Calu3 (cell line): ENCODE results near the gene PWP2. TPM values are rescaled to one million over a fixed set of nuclear protein-coding genes. Genes with fewer than 3 reads are reported as not detected.
A peak's percentile ranks its signal among the peaks of the same experiment; 100 is the strongest.
"Not testable (repeated sequence)": the region's sequence is repeated elsewhere in the genome, so short reads cannot be mapped to it uniquely, and the experiment has no call there.

Experiments
- BruUV-seq: library from RNA; stranded (reverse); fragments of 400-500 nt; replicated peaks from 2 replicates; lab custom pipeline; 2021; lab: Mats Ljungman, UMichigan
- CTCF ChIA-PET: fragments of 300-600 bp; sonication (Branson Sonifier 250); formaldehyde crosslinking; loops from one replicate; lab custom pipeline; 2022; ENCODE audit warnings: antibody characterized with exemption; lab: Charles Lee
- DNase-seq: peaks from one replicate; pipeline ENCODE4 v3.0.0; 2022
- H3K27ac Mint-ChIP-seq: one replicate; pipeline ENCODE4 v1.8.0; 2022; ENCODE audit warnings: mixed read lengths; ENCODE audit not compliant: unreplicated experiment
- H3K27me3 Mint-ChIP-seq: one replicate; pipeline ENCODE4 v1.8.0; 2022; ENCODE audit warnings: mixed read lengths; ENCODE audit not compliant: unreplicated experiment
- H3K36me3 Mint-ChIP-seq: one replicate; pipeline ENCODE4 v1.8.0; 2022; ENCODE audit warnings: mild to moderate bottlenecking, moderate library complexity, mixed read lengths; ENCODE audit not compliant: insufficient read depth, unreplicated experiment
- H3K4me1 Mint-ChIP-seq: one replicate; pipeline ENCODE4 v1.8.0; 2022; ENCODE audit warnings: mild to moderate bottlenecking, low read depth, mixed read lengths; ENCODE audit not compliant: unreplicated experiment
- H3K4me3 Mint-ChIP-seq: one replicate; pipeline ENCODE4 v1.8.0; 2022; ENCODE audit warnings: mild to moderate bottlenecking, low read depth, moderate library complexity, mixed read lengths; ENCODE audit not compliant: unreplicated experiment
- H3K9me3 Mint-ChIP-seq: one replicate; pipeline ENCODE4 v1.8.0; 2022; ENCODE audit warnings: low read depth, mixed read lengths; ENCODE audit not compliant: unreplicated experiment
- intact Hi-C: fragments of 100-400 bp; cut with micrococcal nuclease; formaldehyde crosslinking; loops from one replicate; pipeline ENCODE4 v1.10.0; 2022; ENCODE audit not compliant: unreplicated experiment
- total RNA-seq: library from RNA; stranded (reverse); gene quantifications from 2 replicates; pipeline ENCODE4 v1.2.3, GENCODE V29; 2022

The PWP2 gene
- total RNA-seq, 1 experiment from 2014 or later, result 18.1 TPM

DNA sequence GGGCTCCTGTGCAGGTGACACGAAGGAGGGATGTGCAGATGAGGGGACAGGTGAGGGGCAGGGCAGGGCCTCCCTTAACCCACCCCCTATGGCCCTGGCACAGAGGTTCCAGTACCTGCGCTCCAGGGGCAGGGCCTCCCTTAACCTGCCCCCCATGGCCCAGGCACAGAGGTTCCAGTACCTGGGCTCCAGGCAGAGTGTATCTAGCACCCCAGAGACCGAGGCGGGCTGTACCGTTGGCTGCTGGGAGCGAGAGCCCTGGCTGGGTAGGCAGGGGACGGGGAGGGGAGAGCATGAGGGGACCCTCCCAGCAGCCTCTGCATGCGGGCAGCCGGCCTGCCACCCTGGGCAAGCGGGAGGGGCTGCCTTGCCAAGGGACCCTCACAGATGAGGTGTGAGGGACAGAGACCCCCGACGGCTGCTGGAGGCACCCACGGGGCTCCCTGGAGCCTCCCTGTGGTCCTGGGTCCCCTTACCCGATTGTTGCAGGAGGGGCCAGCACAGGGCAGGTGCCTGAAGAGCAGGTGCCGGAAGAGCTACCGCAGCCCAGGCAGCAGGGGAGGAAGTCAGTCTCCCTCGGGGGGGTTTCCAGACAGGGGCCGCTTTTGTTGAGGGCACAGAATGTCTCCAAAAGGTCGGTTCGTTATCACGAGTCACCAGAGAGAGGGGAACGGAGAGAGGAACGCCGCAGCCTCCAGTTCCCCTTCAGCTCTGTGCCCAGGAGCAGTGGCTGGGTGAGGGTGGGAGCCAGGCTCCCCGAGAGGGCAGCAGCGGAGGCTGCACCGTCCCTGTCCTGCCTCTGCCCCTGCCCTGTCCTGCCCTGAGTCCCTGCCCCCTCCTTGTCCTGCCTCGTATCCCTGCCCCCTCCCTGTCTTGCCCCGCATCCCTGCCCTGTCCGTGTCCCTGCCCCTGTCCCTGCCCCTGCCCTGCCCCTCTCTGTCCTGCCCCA lies 52.4 kb downstream of the PWP2 start:
- H3K4me1 Mint-ChIP-seq, H3K36me3 Mint-ChIP-seq, DNase-seq, H3K27ac Mint-ChIP-seq, H3K9me3 Mint-ChIP-seq, H3K27me3 Mint-ChIP-seq, H3K4me3 Mint-ChIP-seq, CTCF ChIA-PET, BruUV-seq, intact Hi-C loops: not testable (repeated sequence)

DNA sequence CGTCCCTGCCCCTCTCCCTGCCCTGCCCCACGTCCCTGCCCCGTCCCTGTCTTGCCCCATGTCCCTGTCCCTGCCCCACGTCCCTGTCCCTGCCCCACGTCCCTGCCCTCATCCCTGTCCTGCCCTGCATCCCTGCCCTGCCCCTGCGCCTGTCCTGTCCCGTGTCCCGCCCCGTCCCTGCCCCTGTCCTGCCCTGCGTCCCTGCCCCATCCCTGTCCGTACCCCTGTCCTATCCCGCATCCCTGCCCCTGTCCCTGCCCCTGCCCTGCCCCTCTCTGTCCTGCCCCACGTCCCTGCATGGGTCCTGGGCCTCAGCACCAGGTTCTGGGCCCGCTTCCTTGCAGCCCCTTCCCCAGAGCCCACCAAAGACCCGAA lies 53.1 kb downstream of the PWP2 start:
- CTCF ChIA-PET, H3K9me3 Mint-ChIP-seq, H3K27ac Mint-ChIP-seq, H3K36me3 Mint-ChIP-seq, H3K27me3 Mint-ChIP-seq, DNase-seq, H3K4me3 Mint-ChIP-seq, H3K4me1 Mint-ChIP-seq, BruUV-seq, intact Hi-C loops: not testable (repeated sequence)

DNA sequence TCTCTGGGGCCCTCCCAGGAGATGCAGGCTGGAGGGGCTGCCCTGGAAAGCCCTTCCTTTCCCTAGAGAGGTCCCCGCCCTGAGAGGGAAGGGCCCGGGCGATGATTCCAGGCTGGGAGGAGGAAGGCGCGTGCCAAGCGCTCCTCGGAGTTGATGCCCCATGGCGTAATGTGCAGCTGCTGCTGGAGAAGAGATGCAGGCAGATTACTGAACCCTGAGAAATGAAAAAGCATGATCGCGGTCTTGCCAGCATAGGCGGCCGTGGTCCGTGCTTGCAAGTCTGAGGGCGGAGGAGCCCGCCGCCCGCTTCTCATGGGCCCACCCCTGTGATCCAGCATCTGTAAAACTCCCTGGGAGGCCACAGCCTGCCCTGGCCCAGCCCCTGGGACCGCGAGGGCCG lies 53.6 kb downstream of the PWP2 start:
- H3K36me3 Mint-ChIP-seq, H3K4me3 Mint-ChIP-seq, BruUV-seq, intact Hi-C loops, DNase-seq, H3K27ac Mint-ChIP-seq, H3K4me1 Mint-ChIP-seq, CTCF ChIA-PET, H3K9me3 Mint-ChIP-seq, H3K27me3 Mint-ChIP-seq: not testable (repeated sequence)

DNA sequence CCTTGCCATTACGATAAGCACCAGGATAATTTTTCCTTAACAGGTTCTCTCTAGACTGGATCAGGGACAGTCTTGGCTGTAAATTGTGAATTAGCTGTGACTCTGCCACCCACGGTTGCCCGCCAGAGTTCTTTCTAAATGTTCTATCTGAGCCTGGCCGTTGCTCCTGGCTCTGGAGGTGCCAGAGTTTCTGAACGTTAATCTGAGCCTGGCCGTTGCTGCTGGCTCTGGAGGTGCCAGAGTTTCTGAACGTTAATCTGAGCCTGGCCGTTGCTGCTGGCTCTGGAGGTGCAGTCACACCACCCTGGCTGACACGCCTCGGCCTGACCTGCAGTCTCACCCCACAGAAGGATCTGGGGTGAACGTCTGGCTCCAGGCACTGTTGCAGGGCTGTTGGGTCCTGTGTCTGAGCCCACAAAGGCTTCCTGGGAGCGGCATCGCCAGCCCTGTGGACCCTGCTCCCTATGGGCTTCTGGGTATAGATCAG lies 56.0 kb downstream of the PWP2 start:
- DNase-seq, H3K4me1 Mint-ChIP-seq, H3K27ac Mint-ChIP-seq, H3K36me3 Mint-ChIP-seq, H3K27me3 Mint-ChIP-seq, BruUV-seq, H3K9me3 Mint-ChIP-seq, CTCF ChIA-PET, intact Hi-C loops, H3K4me3 Mint-ChIP-seq: not testable (repeated sequence)

DNA sequence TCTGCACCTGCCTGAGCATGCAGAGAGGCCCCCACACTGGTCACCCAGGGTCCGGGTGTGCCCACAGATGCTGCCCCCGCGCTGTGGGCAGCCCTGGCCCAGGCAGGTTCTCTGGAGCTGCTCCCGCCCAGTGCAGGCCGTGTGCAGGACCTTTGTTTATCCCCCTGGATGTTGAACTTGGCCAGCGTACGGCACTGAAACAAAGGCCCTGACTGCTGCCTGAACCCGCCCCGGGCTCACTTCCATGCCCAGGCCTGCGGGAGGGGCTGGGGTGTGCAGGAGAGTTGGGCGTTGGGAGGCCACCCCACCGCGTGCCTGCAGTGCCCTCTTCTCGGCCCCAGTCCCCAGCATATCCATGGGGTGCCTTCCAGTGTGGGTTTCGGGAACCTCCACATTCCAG lies 58.7 kb downstream of the PWP2 start:
- H3K4me3 Mint-ChIP-seq, intact Hi-C loops, CTCF ChIA-PET, BruUV-seq, H3K27me3 Mint-ChIP-seq, H3K36me3 Mint-ChIP-seq, H3K9me3 Mint-ChIP-seq, DNase-seq, H3K27ac Mint-ChIP-seq, H3K4me1 Mint-ChIP-seq: not testable (repeated sequence)

DNA sequence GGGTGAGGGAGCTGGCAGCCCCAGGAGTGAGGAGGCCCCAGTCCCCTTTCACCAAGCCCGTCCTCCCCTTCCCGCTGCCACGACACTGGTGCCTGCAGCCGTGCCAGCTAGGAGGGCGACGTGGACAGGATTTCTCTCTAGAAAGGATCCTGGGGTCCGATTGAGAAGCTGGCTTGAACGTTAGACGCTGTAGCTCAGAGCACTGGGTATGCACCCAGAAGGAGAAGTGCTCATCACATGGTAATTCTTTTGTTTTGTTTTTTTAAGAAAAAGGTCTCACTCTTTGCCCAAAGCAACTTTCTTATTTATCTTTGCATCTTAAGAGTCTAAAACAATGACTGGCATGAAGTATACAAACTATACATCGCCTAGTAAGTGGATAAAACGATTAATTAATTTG lies 60.3 kb downstream of the PWP2 start:
- BruUV-seq, DNase-seq, intact Hi-C loops, CTCF ChIA-PET, H3K4me1 Mint-ChIP-seq, H3K4me3 Mint-ChIP-seq, H3K27ac Mint-ChIP-seq, H3K36me3 Mint-ChIP-seq, H3K9me3 Mint-ChIP-seq, H3K27me3 Mint-ChIP-seq: not testable (repeated sequence)

DNA sequence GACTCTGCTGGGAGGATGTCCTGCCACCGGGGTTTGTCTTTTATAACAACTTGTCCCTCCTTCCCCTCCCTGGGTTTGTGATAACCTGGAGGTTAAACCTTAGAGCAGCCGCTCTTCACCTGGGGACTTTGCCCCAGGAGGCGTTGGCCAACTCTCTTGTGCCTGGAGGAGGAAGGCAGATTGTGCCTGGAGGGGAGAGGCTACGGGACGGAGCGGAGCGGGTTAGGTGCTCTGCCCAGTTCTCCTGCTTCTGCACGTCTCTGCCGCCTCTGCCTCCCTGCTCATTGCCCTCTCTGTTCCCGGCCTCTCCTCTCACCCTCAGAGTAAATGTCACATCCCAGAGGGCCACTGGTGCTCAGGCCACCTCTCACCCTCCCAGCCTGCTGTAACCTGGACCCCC lies 63.1 kb downstream of the PWP2 start:
- CTCF ChIA-PET, intact Hi-C loops, H3K27me3 Mint-ChIP-seq, DNase-seq, H3K36me3 Mint-ChIP-seq, H3K9me3 Mint-ChIP-seq, H3K4me3 Mint-ChIP-seq, H3K27ac Mint-ChIP-seq, BruUV-seq, H3K4me1 Mint-ChIP-seq: not testable (repeated sequence)

DNA sequence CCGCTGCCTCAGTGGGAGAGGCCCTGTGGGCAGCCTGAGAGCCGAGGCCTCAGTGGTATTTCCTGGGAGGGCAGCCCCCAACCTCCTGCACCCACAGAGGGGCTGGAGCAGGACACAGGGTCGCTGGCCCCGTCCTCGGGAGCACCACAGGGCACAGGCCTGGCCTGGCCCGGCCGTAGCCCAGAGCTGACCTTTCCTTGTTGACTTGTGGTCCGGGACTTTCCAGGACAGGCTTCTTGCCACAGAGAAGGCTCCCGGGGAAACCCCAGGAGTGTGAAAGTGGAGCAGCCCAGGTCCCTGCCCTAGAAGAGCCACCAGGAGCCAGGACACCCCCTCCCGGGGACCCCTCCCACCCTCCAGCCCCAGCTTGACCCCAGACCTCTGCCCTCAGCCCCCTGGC lies 63.7 kb downstream of the PWP2 start:
- CTCF ChIA-PET, BruUV-seq, intact Hi-C loops: not testable (repeated sequence)

DNA sequence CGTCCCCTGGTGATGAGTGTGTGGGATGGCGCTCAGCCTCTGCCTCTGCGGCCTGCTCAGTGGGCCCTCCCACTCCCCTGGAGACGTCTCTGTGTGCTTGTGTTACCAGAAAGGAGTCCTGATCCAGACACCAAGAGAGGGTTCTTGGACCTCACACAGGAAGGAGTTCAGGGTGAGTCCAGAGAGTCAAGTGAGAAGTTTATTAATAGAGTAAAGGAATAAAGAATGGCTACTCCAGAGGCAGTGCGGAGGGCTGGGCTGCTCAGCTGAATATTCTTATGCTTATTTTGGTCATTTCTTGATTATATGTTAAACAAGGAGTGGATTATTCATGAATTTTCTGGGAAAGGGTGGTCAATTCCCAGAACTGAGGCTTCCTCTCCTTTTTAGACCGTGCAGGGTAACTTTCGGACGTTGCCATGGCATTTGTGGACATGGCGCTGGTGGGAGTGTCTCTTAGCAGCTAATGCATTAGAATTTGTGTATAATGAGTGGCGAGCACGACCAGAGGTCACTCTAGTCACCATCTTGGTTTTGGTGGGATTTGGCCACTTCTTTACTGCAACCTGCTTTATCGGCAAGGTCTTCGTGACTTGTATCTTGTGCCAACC lies 64.9 kb downstream of the PWP2 start:
- CTCF ChIA-PET, H3K36me3 Mint-ChIP-seq, H3K27me3 Mint-ChIP-seq, BruUV-seq, intact Hi-C loops, H3K27ac Mint-ChIP-seq, H3K4me1 Mint-ChIP-seq, H3K4me3 Mint-ChIP-seq, H3K9me3 Mint-ChIP-seq, DNase-seq: not testable (repeated sequence)

More for the DNA sequence above, 63.7 kb downstream of the PWP2 start:
- H3K4me1 Mint-ChIP-seq, H3K9me3 Mint-ChIP-seq, H3K27ac Mint-ChIP-seq, H3K4me3 Mint-ChIP-seq, H3K27me3 Mint-ChIP-seq, H3K36me3 Mint-ChIP-seq: not testable (repeated sequence)
- DNase-seq, result peak; percentile 11

DNA sequence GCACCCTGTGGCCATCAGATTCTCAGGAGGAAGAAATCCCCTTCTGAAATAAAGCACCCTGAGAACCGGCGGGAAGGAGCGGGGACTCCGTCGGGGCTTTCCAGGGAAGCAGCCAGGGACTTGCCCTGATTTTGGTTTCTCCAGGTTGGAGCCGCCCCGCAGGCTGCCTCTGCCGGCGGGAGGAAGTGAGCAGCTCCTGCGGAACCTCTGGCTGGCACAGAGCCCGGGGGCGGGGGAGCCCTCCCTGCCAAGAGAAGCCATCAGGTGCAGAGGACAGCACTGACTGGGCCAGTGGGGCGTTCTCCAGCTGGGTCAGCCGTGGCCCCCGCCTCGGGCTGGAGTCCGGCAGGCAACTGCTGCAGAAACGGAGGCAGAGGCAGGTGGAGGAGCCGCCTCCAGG lies 65.5 kb downstream of the PWP2 start:
- H3K36me3 Mint-ChIP-seq, intact Hi-C loops, H3K4me3 Mint-ChIP-seq, CTCF ChIA-PET, H3K4me1 Mint-ChIP-seq, H3K27me3 Mint-ChIP-seq, H3K27ac Mint-ChIP-seq, DNase-seq, BruUV-seq, H3K9me3 Mint-ChIP-seq: not testable (repeated sequence)
